ENCODE results near the gene NARF.
A peak's percentile ranks its signal among the peaks of the same experiment; 100 is the strongest.
"Not testable (repeated sequence)": the region's sequence is repeated elsewhere in the genome, so short reads cannot be mapped to it uniquely, and the experiment has no call there.

The NARF gene

GRCh38 chr17:82446649-82447048 lies 11.9 kb upstream of the NARF start:
- Histone ChIP-seq H3K36me3 (ENCODE audit: control insufficient read depth in 2 of 2, insufficient read depth in 2 of 2, low read length in 2 of 2) (peaks cover 12 to 26% of the 10 kb centered on the region in 2 donors), H3K9me3 (ENCODE audit: control insufficient read depth in 2 of 2, low read length in 2 of 2) (no peaks in the 10 kb centered on the region), H3K4me3 (ENCODE audit: low read length in 2 of 2) (no peak overlapping the region)

GRCh38 chr17:82447876-82448275 lies 10.7 kb upstream of the NARF start:
- H3K9ac ChIP-seq (ENCODE audit: low read depth in 1 of 2, low read length in 2 of 2) = no peak overlapping the region
- peaks cover 8 to 21% of the 10 kb centered on the region in 2 donors for H3K36me3 ChIP-seq (ENCODE audit: control insufficient read depth in 2 of 2, insufficient read depth in 2 of 2, low read length in 2 of 2)
- H3K9me3 ChIP-seq (ENCODE audit: control insufficient read depth in 2 of 2, low read length in 2 of 2) = no peaks in the 10 kb centered on the region
- H3K27ac ChIP-seq (ENCODE audit: low read depth in 2 of 2, low read length in 2 of 2) = no peak overlapping the region
- H3K4me1 ChIP-seq (ENCODE audit: control insufficient read depth in 2 of 2, insufficient read depth in 2 of 2, low read length in 2 of 2) = peaks cover 0 to 12% of the 10 kb centered on the region in 2 donors
- no peak overlapping the region for H3K4me3 ChIP-seq (ENCODE audit: low read length in 2 of 2)
- no peaks in the 10 kb centered on the region for H3K27me3 ChIP-seq (ENCODE audit: control insufficient read depth in 2 of 2, insufficient read depth in 2 of 2, low read length in 2 of 2)

More at GRCh38 chr17:82446649-82447048, 11.9 kb upstream of the NARF start:
- no peak overlapping the region for H3K9ac ChIP-seq (ENCODE audit: low read depth in 1 of 2, low read length in 2 of 2)
- H3K27ac ChIP-seq (ENCODE audit: low read depth in 2 of 2, low read length in 2 of 2) = no peak overlapping the region
- H3K4me1 ChIP-seq (ENCODE audit: control insufficient read depth in 2 of 2, insufficient read depth in 2 of 2, low read length in 2 of 2) = peaks cover 0 to 12% of the 10 kb centered on the region in 2 donors
- H3K27me3 ChIP-seq (ENCODE audit: control insufficient read depth in 2 of 2, insufficient read depth in 2 of 2, low read length in 2 of 2) = no peaks in the 10 kb centered on the region

- H3K4me3 ChIP-seq (ENCODE audit: low read length in 2 of 2) = peak overlapping the region; percentile 81 to 94
- H3K36me3 ChIP-seq (ENCODE audit: control insufficient read depth in 2 of 2, insufficient read depth in 2 of 2, low read length in 2 of 2) = peaks cover 2 to 12% of the 10 kb centered on the region in 2 donors
- no peaks in the 10 kb centered on the region for H3K27me3 ChIP-seq (ENCODE audit: control insufficient read depth in 2 of 2, insufficient read depth in 2 of 2, low read length in 2 of 2)
- peak overlapping the region; percentile 86 to 93 for H3K27ac ChIP-seq (ENCODE audit: low read depth in 2 of 2, low read length in 2 of 2)
- H3K9me3 ChIP-seq (ENCODE audit: control insufficient read depth in 2 of 2, low read length in 2 of 2) = no peaks in the 10 kb centered on the region
- H3K4me1 ChIP-seq (ENCODE audit: control insufficient read depth in 2 of 2, insufficient read depth in 2 of 2, low read length in 2 of 2) = peaks cover 0 to 12% of the 10 kb centered on the region in 2 donors
- peak overlapping the region; percentile 76 to 91 for H3K9ac ChIP-seq (ENCODE audit: low read depth in 1 of 2, low read length in 2 of 2)
These were observed 9.2 kb upstream of the NARF start for GRCh38 chr17:82449131-82449882.

- Histone ChIP-seq H3K9me3 (ENCODE audit: control insufficient read depth in 2 of 2, low read length in 2 of 2) (no peaks in the 10 kb centered on the region), H3K9ac (ENCODE audit: low read depth in 1 of 2, low read length in 2 of 2) (peak overlapping the region; percentile 76 to 91), H3K27me3 (ENCODE audit: control insufficient read depth in 2 of 2, insufficient read depth in 2 of 2, low read length in 2 of 2) (no peaks in the 10 kb centered on the region), H3K36me3 (ENCODE audit: control insufficient read depth in 2 of 2, insufficient read depth in 2 of 2, low read length in 2 of 2) (peaks cover 0 to 8% of the 10 kb centered on the region in 2 donors), H3K4me3 (ENCODE audit: low read length in 2 of 2) (peak overlapping the region; percentile 81 to 94), H3K4me1 (ENCODE audit: control insufficient read depth in 2 of 2, insufficient read depth in 2 of 2, low read length in 2 of 2) (peaks cover 0 to 12% of the 10 kb centered on the region in 2 donors), H3K27ac (ENCODE audit: low read depth in 2 of 2, low read length in 2 of 2) (peak overlapping the region; percentile 86 to 93)
These were observed 8.6 kb upstream of the NARF start for GRCh38 chr17:82449883-82450356.

- Histone ChIP-seq H3K27me3 (ENCODE audit: control insufficient read depth in 2 of 2, insufficient read depth in 2 of 2, low read length in 2 of 2) (no peaks in the 10 kb centered on the region), H3K9ac (ENCODE audit: low read depth in 1 of 2, low read length in 2 of 2) (peak within 1 kb of the TSS; percentile 81 to 91), H3K27ac (ENCODE audit: low read depth in 2 of 2, low read length in 2 of 2) (peak within 1 kb of the TSS; percentile 86 to 93), H3K4me1 (ENCODE audit: control insufficient read depth in 2 of 2, insufficient read depth in 2 of 2, low read length in 2 of 2) (peaks cover 0 to 12% of the 10 kb centered on the region in 2 donors), H3K4me3 (ENCODE audit: low read length in 2 of 2) (peak within 1 kb of the TSS; percentile 81 to 94), H3K36me3 (ENCODE audit: control insufficient read depth in 2 of 2, insufficient read depth in 2 of 2, low read length in 2 of 2) (peaks cover 0 to 8% of the 10 kb centered on the region in 2 donors), H3K9me3 (ENCODE audit: control insufficient read depth in 2 of 2, low read length in 2 of 2) (no peaks in the 10 kb centered on the region)
These were observed 8.0 kb upstream of the NARF start, which contains the start of gene CYBC1 for GRCh38 chr17:82450357-82451106. CYBC1 (minus strand) TSS chr17:82450752; CDS start chr17:82449254, 1,498 bp downstream.

- no peaks in the 10 kb centered on the region for H3K27me3 ChIP-seq (ENCODE audit: control insufficient read depth in 2 of 2, insufficient read depth in 2 of 2, low read length in 2 of 2)
- no peak overlapping the region for H3K27ac ChIP-seq (ENCODE audit: low read depth in 2 of 2, low read length in 2 of 2)
- H3K4me1 ChIP-seq (ENCODE audit: control insufficient read depth in 2 of 2, insufficient read depth in 2 of 2, low read length in 2 of 2) = peaks cover 3 to 10% of the 10 kb centered on the region in 2 donors
- H3K9me3 ChIP-seq (ENCODE audit: control insufficient read depth in 2 of 2, low read length in 2 of 2) = no peaks in the 10 kb centered on the region
- H3K9ac ChIP-seq (ENCODE audit: low read depth in 1 of 2, low read length in 2 of 2) = no peak overlapping the region
- H3K36me3 ChIP-seq (ENCODE audit: control insufficient read depth in 2 of 2, insufficient read depth in 2 of 2, low read length in 2 of 2) = peaks cover 0 to 2% of the 10 kb centered on the region in 2 donors
- no peak overlapping the region for H3K4me3 ChIP-seq (ENCODE audit: low read length in 2 of 2)
These were observed 6.4 kb upstream of the NARF start for GRCh38 chr17:82452162-82452561.

GRCh38 chr17:82453151-82453550 lies 5.4 kb upstream of the NARF start:
- not testable (repeated sequence) for H3K9me3 ChIP-seq (ENCODE audit: control insufficient read depth in 2 of 2, low read length in 2 of 2); H3K27me3 ChIP-seq (ENCODE audit: control insufficient read depth in 2 of 2, insufficient read depth in 2 of 2, low read length in 2 of 2); H3K9ac ChIP-seq (ENCODE audit: low read depth in 1 of 2, low read length in 2 of 2); H3K4me3 ChIP-seq (ENCODE audit: low read length in 2 of 2); H3K27ac ChIP-seq (ENCODE audit: low read depth in 2 of 2, low read length in 2 of 2); H3K36me3 ChIP-seq (ENCODE audit: control insufficient read depth in 2 of 2, insufficient read depth in 2 of 2, low read length in 2 of 2)
- peaks cover 11 to 18% of the 10 kb centered on the region in 2 donors for H3K4me1 ChIP-seq (ENCODE audit: control insufficient read depth in 2 of 2, insufficient read depth in 2 of 2, low read length in 2 of 2)

GRCh38 chr17:82453706-82454105 lies 4.8 kb upstream of the NARF start:
- not testable (repeated sequence) for H3K9me3 ChIP-seq (ENCODE audit: control insufficient read depth in 2 of 2, low read length in 2 of 2); H3K27me3 ChIP-seq (ENCODE audit: control insufficient read depth in 2 of 2, insufficient read depth in 2 of 2, low read length in 2 of 2); H3K9ac ChIP-seq (ENCODE audit: low read depth in 1 of 2, low read length in 2 of 2); H3K4me3 ChIP-seq (ENCODE audit: low read length in 2 of 2); H3K27ac ChIP-seq (ENCODE audit: low read depth in 2 of 2, low read length in 2 of 2); H3K36me3 ChIP-seq (ENCODE audit: control insufficient read depth in 2 of 2, insufficient read depth in 2 of 2, low read length in 2 of 2)
- H3K4me1 ChIP-seq (ENCODE audit: control insufficient read depth in 2 of 2, insufficient read depth in 2 of 2, low read length in 2 of 2) = peaks cover 11 to 18% of the 10 kb centered on the region in 2 donors

GRCh38 chr17:82457073-82457928 lies 1.2 kb upstream of the NARF start:
- H3K9me3 ChIP-seq (ENCODE audit: control insufficient read depth in 2 of 2, low read length in 2 of 2) = no peaks in the 10 kb centered on the region
- peaks cover 19% of the 10 kb centered on the region in 2 donors for H3K4me1 ChIP-seq (ENCODE audit: control insufficient read depth in 2 of 2, insufficient read depth in 2 of 2, low read length in 2 of 2)
- H3K27me3 ChIP-seq (ENCODE audit: control insufficient read depth in 2 of 2, insufficient read depth in 2 of 2, low read length in 2 of 2) = no peaks in the 10 kb centered on the region
- peak overlapping the region; percentile 97 to 98 for H3K9ac ChIP-seq (ENCODE audit: low read depth in 1 of 2, low read length in 2 of 2)
- peak overlapping the region; percentile 77 to 89 for H3K4me3 ChIP-seq (ENCODE audit: low read length in 2 of 2)
- H3K27ac ChIP-seq (ENCODE audit: low read depth in 2 of 2, low read length in 2 of 2) = peak overlapping the region; percentile 100
- H3K36me3 ChIP-seq (ENCODE audit: control insufficient read depth in 2 of 2, insufficient read depth in 2 of 2, low read length in 2 of 2) = peaks cover 0 to 9% of the 10 kb centered on the region in 2 donors

Measured in mucosa of rectum (tissue), 2 donors.